Measurements from ENCODE around the gene WDR35. TPM values are rescaled to one million over a fixed set of nuclear protein-coding genes. Genes with fewer than 3 reads are reported as not detected.

WDR35 gene
- total RNA-seq, 1 donor from 2014 or later: 6.4 TPM

DNA sequence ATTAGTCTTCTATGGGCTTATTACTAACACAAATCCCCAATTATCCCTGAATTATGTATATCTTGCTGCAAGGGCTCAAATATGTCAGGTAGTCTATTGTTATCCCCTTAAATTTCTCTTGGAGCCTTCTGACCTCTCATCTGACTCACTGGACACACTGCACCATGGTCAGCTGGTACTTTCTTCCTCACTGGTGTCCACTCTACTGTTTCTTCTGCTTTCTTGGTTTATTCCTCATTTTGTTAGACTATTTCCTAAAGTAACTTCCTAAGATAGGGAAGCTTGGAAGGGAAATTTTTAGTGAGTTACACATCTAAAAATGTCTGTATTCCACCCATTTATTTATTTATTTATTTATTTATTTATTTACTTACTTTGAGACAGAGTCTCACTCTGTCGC lies 26.5 kb downstream of the WDR35 start:
- Mint-ChIP-seq H3K4me3 (ENCODE audit: unreplicated experiment) (no peak overlapping the region), H3K9me3 (ENCODE audit: unreplicated experiment) (no peaks in the 10 kb centered on the region), H3K27me3 (ENCODE audit: unreplicated experiment) (no peaks in the 10 kb centered on the region), H3K27ac (ENCODE audit: unreplicated experiment) (no peak overlapping the region), H3K4me1 (ENCODE audit: low read depth, unreplicated experiment) (no peaks in the 10 kb centered on the region), H3K36me3 (ENCODE audit: unreplicated experiment) (no peaks in the 10 kb centered on the region)
- DNase-seq: no peak
- TF ChIP-seq, protein P1, sequence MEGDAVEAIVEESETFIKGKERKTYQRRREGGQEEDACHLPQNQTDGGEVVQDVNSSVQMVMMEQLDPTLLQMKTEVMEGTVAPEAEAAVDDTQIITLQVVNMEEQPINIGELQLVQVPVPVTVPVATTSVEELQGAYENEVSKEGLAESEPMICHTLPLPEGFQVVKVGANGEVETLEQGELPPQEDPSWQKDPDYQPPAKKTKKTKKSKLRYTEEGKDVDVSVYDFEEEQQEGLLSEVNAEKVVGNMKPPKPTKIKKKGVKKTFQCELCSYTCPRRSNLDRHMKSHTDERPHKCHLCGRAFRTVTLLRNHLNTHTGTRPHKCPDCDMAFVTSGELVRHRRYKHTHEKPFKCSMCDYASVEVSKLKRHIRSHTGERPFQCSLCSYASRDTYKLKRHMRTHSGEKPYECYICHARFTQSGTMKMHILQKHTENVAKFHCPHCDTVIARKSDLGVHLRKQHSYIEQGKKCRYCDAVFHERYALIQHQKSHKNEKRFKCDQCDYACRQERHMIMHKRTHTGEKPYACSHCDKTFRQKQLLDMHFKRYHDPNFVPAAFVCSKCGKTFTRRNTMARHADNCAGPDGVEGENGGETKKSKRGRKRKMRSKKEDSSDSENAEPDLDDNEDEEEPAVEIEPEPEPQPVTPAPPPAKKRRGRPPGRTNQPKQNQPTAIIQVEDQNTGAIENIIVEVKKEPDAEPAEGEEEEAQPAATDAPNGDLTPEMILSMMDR (IDR thresholded peaks at IDR 0.05; ENCODE audit: partially characterized antibody, unreplicated experiment): no peak

DNA sequence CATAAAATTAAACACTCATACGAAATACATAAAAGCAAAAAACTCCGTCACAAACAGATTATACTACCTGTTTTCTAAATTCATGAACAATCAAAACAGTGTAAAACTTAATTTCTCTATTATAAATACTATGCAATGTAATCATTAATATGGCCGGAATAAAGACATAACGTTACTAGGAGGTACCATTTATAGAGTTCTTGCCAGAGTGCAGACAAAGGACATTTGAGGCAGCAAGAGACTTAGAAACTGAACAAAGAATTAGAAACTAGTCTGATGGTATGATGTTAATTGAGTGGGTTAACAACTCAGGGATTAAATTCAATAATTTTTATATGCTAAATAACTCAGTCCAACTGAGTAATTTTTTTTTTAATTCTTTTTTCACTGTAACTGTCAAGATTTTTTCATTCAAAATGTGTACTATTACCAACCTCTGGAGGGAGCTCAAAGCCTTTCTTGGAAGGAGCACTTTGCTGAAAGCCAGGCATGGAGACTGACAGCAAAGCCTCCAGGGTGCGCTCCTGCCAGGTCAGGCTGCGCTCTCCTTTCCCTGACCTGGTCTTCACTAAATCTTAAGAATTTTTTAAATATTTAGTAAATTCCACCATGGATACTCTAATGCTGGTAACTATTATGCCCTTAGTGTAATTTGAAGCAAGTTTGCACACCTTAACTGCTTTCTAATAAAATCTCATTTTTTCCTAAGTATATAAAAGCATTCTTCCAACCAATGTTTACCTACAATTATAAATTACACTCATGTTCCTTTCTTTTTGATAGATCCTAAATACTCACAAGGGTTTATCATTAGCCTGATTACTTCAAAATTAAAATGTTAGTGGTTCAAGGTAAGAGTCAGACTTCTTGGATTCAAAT lies 34.1 kb downstream of the WDR35 start:
- H3K27ac Mint-ChIP-seq (ENCODE audit: unreplicated experiment): no peak overlapping the region
- H3K9me3 Mint-ChIP-seq (ENCODE audit: unreplicated experiment): no peaks in the 10 kb centered on the region
- no peaks in the 10 kb centered on the region for H3K4me1 Mint-ChIP-seq (ENCODE audit: low read depth, unreplicated experiment)
- no peak overlapping the region for H3K4me3 Mint-ChIP-seq (ENCODE audit: unreplicated experiment)
- no peaks in the 10 kb centered on the region for H3K27me3 Mint-ChIP-seq (ENCODE audit: unreplicated experiment)
- H3K36me3 Mint-ChIP-seq (ENCODE audit: unreplicated experiment): no peaks in the 10 kb centered on the region
- TF ChIP-seq, protein P1 (IDR thresholded peaks at IDR 0.05; ENCODE audit: partially characterized antibody, unreplicated experiment): peak; percentile 74
- peak; percentile 65 for DNase-seq

DNA sequence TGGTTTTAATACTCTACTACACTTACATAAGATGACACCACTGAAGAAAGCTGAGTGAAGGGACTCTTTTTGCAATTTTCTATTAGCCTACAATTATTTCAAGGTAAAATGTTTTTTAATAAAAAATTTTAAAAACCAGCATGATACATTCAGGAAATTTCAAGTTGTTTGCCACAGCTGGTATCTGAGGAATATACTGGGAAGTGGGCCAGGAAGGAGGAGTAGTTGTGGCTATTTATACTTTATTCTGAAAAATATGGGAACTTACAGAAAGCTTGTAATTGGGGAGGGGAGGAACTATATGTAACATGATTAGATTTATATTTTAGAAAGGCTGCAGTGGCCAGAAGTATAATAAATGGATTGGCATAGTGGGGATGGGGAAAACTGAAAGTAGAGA lies 40.8 kb downstream of the WDR35 start:
- H3K9me3 Mint-ChIP-seq (ENCODE audit: unreplicated experiment): no peaks in the 10 kb centered on the region
- H3K36me3 Mint-ChIP-seq (ENCODE audit: unreplicated experiment): no peaks in the 10 kb centered on the region
- H3K27me3 Mint-ChIP-seq (ENCODE audit: unreplicated experiment): no peaks in the 10 kb centered on the region
- H3K4me1 Mint-ChIP-seq (ENCODE audit: low read depth, unreplicated experiment): peaks cover 2% of the 10 kb centered on the region
- no peak for DNase-seq
- TF ChIP-seq, protein P1 (IDR thresholded peaks at IDR 0.05; ENCODE audit: partially characterized antibody, unreplicated experiment): no peak
- no peak overlapping the region for H3K4me3 Mint-ChIP-seq (ENCODE audit: unreplicated experiment)
- no peak overlapping the region for H3K27ac Mint-ChIP-seq (ENCODE audit: unreplicated experiment)

DNA sequence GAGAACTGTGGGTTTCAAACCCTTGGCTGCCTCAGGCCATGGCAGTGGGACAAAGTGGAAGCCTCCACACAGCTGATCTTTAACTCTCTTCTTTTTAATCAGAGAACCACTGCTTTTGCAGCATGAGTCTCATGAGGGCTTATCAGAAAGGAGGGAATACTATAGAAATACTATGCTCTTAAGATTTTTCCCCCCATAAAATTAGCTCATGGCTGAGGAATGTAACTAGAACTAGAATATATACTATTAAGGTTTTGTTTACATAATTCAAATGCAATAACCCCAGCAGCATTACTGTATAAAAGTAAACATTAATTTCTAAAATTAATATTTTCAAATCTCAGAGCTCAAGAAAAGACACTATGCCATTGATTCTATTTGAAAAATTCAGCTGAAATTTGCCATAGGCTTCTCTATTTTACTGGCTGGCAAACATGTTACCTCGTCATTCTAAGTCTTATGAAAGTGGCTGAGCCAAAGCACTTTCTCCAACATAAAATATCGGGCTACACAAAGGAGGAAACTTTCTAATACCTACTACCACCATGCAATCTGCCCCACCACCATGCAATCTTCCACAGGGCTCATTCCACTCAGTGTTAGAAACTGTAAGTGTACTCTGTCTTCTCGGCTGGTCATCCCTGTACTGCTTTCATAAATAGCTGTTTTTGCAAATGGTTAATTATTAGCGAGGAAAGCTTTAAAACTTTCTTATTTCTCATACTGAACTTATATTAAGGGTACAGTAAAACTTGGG lies 42.5 kb downstream of the WDR35 start:
- H3K9me3 Mint-ChIP-seq (ENCODE audit: unreplicated experiment): no peaks in the 10 kb centered on the region
- no peak overlapping the region for H3K27ac Mint-ChIP-seq (ENCODE audit: unreplicated experiment)
- H3K4me1 Mint-ChIP-seq (ENCODE audit: low read depth, unreplicated experiment): peaks cover 4% of the 10 kb centered on the region
- no peak for DNase-seq
- H3K27me3 Mint-ChIP-seq (ENCODE audit: unreplicated experiment): no peaks in the 10 kb centered on the region
- H3K4me3 Mint-ChIP-seq (ENCODE audit: unreplicated experiment): no peak overlapping the region
- no peaks in the 10 kb centered on the region for H3K36me3 Mint-ChIP-seq (ENCODE audit: unreplicated experiment)
- TF ChIP-seq, protein P1 (IDR thresholded peaks at IDR 0.05; ENCODE audit: partially characterized antibody, unreplicated experiment): no peak
